H9 (cell line): ENCODE measurements around the gene ARHGEF12. TPM values are rescaled to one million over a fixed set of nuclear protein-coding genes. Genes with fewer than 3 reads are reported as not detected.

Experiments
- DNase-seq: peaks from one replicate; pipeline ENCODE4 v3.0.0-alpha.2; 2017
- H2AFZ ChIP-seq: one replicate; pipeline ENCODE4 v1.6.1; 2013; ENCODE audit warnings: mild to moderate bottlenecking, low read length, control low read depth, moderate library complexity
- H2AK5ac ChIP-seq: 2 replicates; pipeline ENCODE4 v1.6.1; 2013; ENCODE audit warnings: low read length, control low read depth, mixed read lengths; ENCODE audit not compliant: insufficient read length
- H2BK120ac ChIP-seq: one replicate; pipeline ENCODE4 v1.6.1; 2013; ENCODE audit warnings: low read depth, mild to moderate bottlenecking, low read length, control low read depth, inconsistent platforms; ENCODE audit not compliant: poor library complexity, severe bottlenecking
- H2BK12ac ChIP-seq: 2 replicates; pipeline ENCODE4 v1.6.1; 2013; ENCODE audit warnings: low read length, control low read depth, mixed read lengths, low read depth; ENCODE audit not compliant: insufficient read length
- H2BK15ac ChIP-seq: 2 replicates; pipeline ENCODE4 v1.6.1; 2013; ENCODE audit warnings: low read depth, low read length, control low read depth
- H2BK20ac ChIP-seq: one replicate; pipeline ENCODE4 v1.6.1; 2013; ENCODE audit warnings: low read depth, mild to moderate bottlenecking, low read length, control low read depth, inconsistent platforms; ENCODE audit not compliant: poor library complexity, severe bottlenecking
- H2BK5ac ChIP-seq: 2 replicates; pipeline ENCODE4 v1.6.1; 2013; ENCODE audit warnings: low read length, control low read depth, mixed read lengths; ENCODE audit not compliant: insufficient read length
- H3K14ac ChIP-seq: 2 replicates; pipeline ENCODE4 v1.6.1; 2013; ENCODE audit warnings: low read length, control low read depth; ENCODE audit not compliant: insufficient read depth
- H3K18ac ChIP-seq: 2 replicates; pipeline ENCODE4 v1.6.1; 2013; ENCODE audit warnings: low read depth, mild to moderate bottlenecking, mixed read lengths, low read length, control low read depth; ENCODE audit not compliant: insufficient read length
- H3K23ac ChIP-seq: 2 replicates; pipeline ENCODE4 v1.6.1; 2013; ENCODE audit warnings: low read length, control low read depth, mixed read lengths, low read depth; ENCODE audit not compliant: insufficient read length
- H3K23me2 ChIP-seq: 2 replicates; pipeline ENCODE4 v1.6.1; 2013; ENCODE audit warnings: low read depth, mild to moderate bottlenecking, mixed read lengths, low read length, control low read depth; ENCODE audit not compliant: insufficient read length, poor library complexity, severe bottlenecking
- H3K27ac ChIP-seq: 2 replicates; pipeline ENCODE4 v1.5.1; 2013; ENCODE audit warnings: low read length, control low read depth, mixed read lengths, low read depth; ENCODE audit not compliant: insufficient read length
- H3K27me3 ChIP-seq: 2 replicates; pipeline ENCODE4 v1.6.1; 2013; ENCODE audit warnings: low read length, control low read depth, inconsistent platforms; ENCODE audit not compliant: insufficient read depth
- H3K4ac ChIP-seq: 2 replicates; pipeline ENCODE4 v1.6.1; 2013; ENCODE audit warnings: low read depth, mild to moderate bottlenecking, control low read depth, inconsistent platforms, low read length, moderate library complexity
- H3K4me1 ChIP-seq: 2 replicates; pipeline ENCODE4 v1.6.1; 2013; ENCODE audit warnings: low read length, control low read depth, inconsistent platforms; ENCODE audit not compliant: insufficient read depth
- H3K4me2 ChIP-seq: 2 replicates; pipeline ENCODE4 v1.6.1; 2013; ENCODE audit warnings: low read length, control low read depth, mixed read lengths; ENCODE audit not compliant: insufficient read length, insufficient read depth
- H3K56ac ChIP-seq: 2 replicates; pipeline ENCODE4 v1.6.1; 2013; ENCODE audit warnings: low read depth, mild to moderate bottlenecking, mixed read lengths, low read length, control low read depth; ENCODE audit not compliant: insufficient read length
- H3K79me1 ChIP-seq: 2 replicates; pipeline ENCODE4 v1.6.1; 2013; ENCODE audit warnings: low read depth, mild to moderate bottlenecking, moderate library complexity, low read length, control low read depth, inconsistent platforms; ENCODE audit not compliant: insufficient read depth, poor library complexity, severe bottlenecking
- H3K79me2 ChIP-seq: 2 replicates; pipeline ENCODE4 v1.6.1; 2013; ENCODE audit warnings: low read length, control low read depth, inconsistent platforms; ENCODE audit not compliant: insufficient read depth
- H3K9ac ChIP-seq: 2 replicates; pipeline ENCODE4 v1.6.1; 2013; ENCODE audit warnings: low read length, control low read depth, mixed read lengths; ENCODE audit not compliant: insufficient read length; ENCODE audit errors: extremely low read depth
- H3K9me3 ChIP-seq: one replicate; pipeline ENCODE4 v1.6.1; 2013; ENCODE audit warnings: low read depth, low read length, inconsistent platforms; ENCODE audit not compliant: control insufficient read depth
- H3T11ph ChIP-seq: one replicate; pipeline ENCODE4 v1.6.1; 2013; ENCODE audit warnings: mild to moderate bottlenecking, low read length, control low read depth, inconsistent platforms
- H4K20me1 ChIP-seq: one replicate; pipeline ENCODE4 v1.6.1; 2013; ENCODE audit not compliant: control insufficient read depth, insufficient read length, insufficient read depth
- H4K5ac ChIP-seq: 2 replicates; pipeline ENCODE4 v1.6.1; 2013; ENCODE audit warnings: low read depth, mild to moderate bottlenecking, mixed read lengths, low read length, control low read depth; ENCODE audit not compliant: insufficient read length
- H4K8ac ChIP-seq: replicated peaks from 2 replicates; pipeline ENCODE4 v1.6.1; 2013; ENCODE audit warnings: low read length, control low read depth, mixed read lengths, low read depth; ENCODE audit not compliant: insufficient read length
- H4K91ac ChIP-seq: 2 replicates; pipeline ENCODE4 v1.6.1; 2013; ENCODE audit warnings: low read depth, mild to moderate bottlenecking, moderate library complexity, mixed read lengths, low read length, control low read depth; ENCODE audit not compliant: insufficient read length
- H3K27ac Mint-ChIP-seq, 3 experiments: 2 replicates in 2 of 3; 3 replicates in 1 of 3; pipeline ENCODE4 v1.8.0; 2020 to 2021; ENCODE audit warnings: mixed read lengths in 3 of 3, mild to moderate bottlenecking in 1 of 3, moderate library complexity in 1 of 3
- H3K27me3 Mint-ChIP-seq: 2 replicates; pipeline ENCODE4 v1.8.0; 2021; ENCODE audit warnings: low read depth, mild to moderate bottlenecking, moderate library complexity, mixed read lengths
- H3K36me3 Mint-ChIP-seq, 3 experiments: 2 replicates in 2 of 3; 3 replicates in 1 of 3; pipeline ENCODE4 v1.8.0; 2020 to 2021; ENCODE audit warnings: low read depth in 3 of 3, mixed read lengths in 3 of 3; ENCODE audit not compliant: insufficient read depth in 1 of 3
- H3K4me1 Mint-ChIP-seq, 2 experiments: 2 replicates each; pipeline ENCODE4 v1.8.0; 2020; ENCODE audit warnings: mixed read lengths in 2 of 2
- H3K4me3 Mint-ChIP-seq, 2 experiments: 2 replicates in 1 of 2; 3 replicates in 1 of 2; pipeline ENCODE4 v1.8.0; 2020 to 2021; ENCODE audit warnings: mild to moderate bottlenecking in 2 of 2, mixed read lengths in 2 of 2, moderate library complexity in 1 of 2
- H3K9me3 Mint-ChIP-seq, 2 experiments: 2 replicates in 1 of 2; 3 replicates in 1 of 2; pipeline ENCODE4 v1.8.0; 2020; ENCODE audit warnings: mild to moderate bottlenecking in 2 of 2, mixed read lengths in 2 of 2, moderate library complexity in 1 of 2
- WGBS: extraction: QIAGEN DNeasy Blood & Tissue Kit; methylation state at CpG from one replicate; pipeline ENCODE4 v1.1.7; 2013; ENCODE audit warnings: missing lambda C conversion rate, low lambda C conversion rate, mixed read lengths; ENCODE audit not compliant: insufficient read length; ENCODE audit errors: extremely low coverage; 5-methylcytosine and 5-hydroxymethylcytosine counted together
- total RNA-seq: library from RNA; stranded (reverse); gene quantifications from 2 replicates; pipeline ENCODE4 v1.2.1, GENCODE V29; 2021
- TF ChIP-seq, protein P1 (sequence below): fragments of 200-600 bp; sonication (generic); conservative IDR thresholded peaks from 3 replicates; pipeline ENCODE4 v1.8.0; 2021; ENCODE audit warnings: antibody characterized with exemption, mild to moderate bottlenecking

ARHGEF12 gene
- total RNA-seq, 1 experiment from 2014 or later, result 27.0 TPM

DNA sequence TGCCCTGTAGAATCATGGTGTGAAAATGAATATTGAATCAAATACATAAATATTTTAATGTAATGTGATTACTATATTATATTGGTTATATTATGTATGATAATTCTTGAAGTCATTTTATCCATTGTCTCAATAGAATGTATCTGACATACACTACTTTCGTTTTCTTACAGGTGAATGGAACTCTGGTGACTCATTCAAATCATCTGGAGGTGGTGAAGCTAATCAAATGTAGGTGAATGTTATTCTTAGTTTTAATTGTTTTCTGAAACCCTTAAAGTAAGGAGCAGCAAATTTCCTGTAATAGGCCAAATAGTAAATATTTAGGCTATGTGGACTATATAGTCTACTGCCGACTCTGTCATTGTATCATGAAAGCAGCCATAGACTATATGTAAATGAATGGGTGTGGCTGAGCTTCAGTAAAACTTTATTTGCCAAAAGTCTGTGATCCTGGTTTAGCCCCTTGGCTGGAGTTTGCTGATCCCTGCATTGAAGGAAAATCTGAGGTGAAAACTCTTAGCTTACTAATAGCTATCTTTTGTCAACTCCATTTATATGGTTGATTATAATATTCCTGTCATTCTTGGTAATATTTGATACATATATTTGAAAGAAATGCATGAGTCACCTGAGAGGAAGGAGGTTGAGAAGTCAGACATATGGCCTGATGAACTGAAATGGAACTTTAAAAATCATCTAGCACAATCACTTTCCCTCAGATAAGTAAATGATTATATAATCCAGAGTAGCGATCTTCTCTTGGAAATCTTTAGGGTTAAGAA is 88.2 kb downstream of the ARHGEF12 start:
- Mint-ChIP-seq H3K27me3 (no peaks in the 10 kb centered on the region), H3K4me3 (no peak overlapping the region), H3K4me1 (no peaks in the 10 kb centered on the region), H3K36me3 (peaks cover 0 to 7% (median 2%) of the 10 kb centered on the region in 3 experiments; a peak in 3 of 7 replicates), H3K9me3 (no peaks in the 10 kb centered on the region), H3K27ac (0 out of 7 replicates have a peak overlapping the region, but pooled peaks of 1 of the 3 experiments have one; percentile 13)
- Histone ChIP-seq H3K79me2 (no peaks in the 10 kb centered on the region), H2BK15ac (no peak overlapping the region), H3K4me1 (no peaks in the 10 kb centered on the region), H4K8ac (no peak overlapping the region), H2AFZ (no peak overlapping the region), H2BK20ac (no peak overlapping the region), H3K9me3 (no peaks in the 10 kb centered on the region), H3T11ph (no peak overlapping the region), H3K14ac (no peak overlapping the region), H2BK5ac (no peak overlapping the region), H2BK12ac (no peak overlapping the region), H3K79me1 (no peaks in the 10 kb centered on the region), H4K20me1 (no peaks in the 10 kb centered on the region), H3K56ac (no peak overlapping the region), H3K23ac (no peak overlapping the region), H3K23me2 (no peaks in the 10 kb centered on the region), H3K9ac (no peak overlapping the region), H4K5ac (no peak overlapping the region), H4K91ac (no peak overlapping the region), H3K27ac (no peak overlapping the region), H3K4ac (no peak overlapping the region), H2AK5ac (no peak overlapping the region), H3K18ac (no peak overlapping the region), H3K4me2 (no peak overlapping the region), H3K27me3 (no peaks in the 10 kb centered on the region), H2BK120ac (no peak overlapping the region)
- TF ChIP-seq, protein P1, sequence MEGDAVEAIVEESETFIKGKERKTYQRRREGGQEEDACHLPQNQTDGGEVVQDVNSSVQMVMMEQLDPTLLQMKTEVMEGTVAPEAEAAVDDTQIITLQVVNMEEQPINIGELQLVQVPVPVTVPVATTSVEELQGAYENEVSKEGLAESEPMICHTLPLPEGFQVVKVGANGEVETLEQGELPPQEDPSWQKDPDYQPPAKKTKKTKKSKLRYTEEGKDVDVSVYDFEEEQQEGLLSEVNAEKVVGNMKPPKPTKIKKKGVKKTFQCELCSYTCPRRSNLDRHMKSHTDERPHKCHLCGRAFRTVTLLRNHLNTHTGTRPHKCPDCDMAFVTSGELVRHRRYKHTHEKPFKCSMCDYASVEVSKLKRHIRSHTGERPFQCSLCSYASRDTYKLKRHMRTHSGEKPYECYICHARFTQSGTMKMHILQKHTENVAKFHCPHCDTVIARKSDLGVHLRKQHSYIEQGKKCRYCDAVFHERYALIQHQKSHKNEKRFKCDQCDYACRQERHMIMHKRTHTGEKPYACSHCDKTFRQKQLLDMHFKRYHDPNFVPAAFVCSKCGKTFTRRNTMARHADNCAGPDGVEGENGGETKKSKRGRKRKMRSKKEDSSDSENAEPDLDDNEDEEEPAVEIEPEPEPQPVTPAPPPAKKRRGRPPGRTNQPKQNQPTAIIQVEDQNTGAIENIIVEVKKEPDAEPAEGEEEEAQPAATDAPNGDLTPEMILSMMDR, result no peak
- DNase-seq, result no peak
- WGBS, result no CpG with 5 or more reads among the region's 3 CpGs
